ENCODE results near the gene SYT1. TPM values are rescaled to one million over a fixed set of nuclear protein-coding genes. Genes with fewer than 3 reads are reported as not detected.

Gene SYT1
- total RNA-seq, 5 donors from 2014 or later (not counting 1 experiment from before 2014, with no cell fraction given): 0.09 TPM; not detected in 3

DNA sequence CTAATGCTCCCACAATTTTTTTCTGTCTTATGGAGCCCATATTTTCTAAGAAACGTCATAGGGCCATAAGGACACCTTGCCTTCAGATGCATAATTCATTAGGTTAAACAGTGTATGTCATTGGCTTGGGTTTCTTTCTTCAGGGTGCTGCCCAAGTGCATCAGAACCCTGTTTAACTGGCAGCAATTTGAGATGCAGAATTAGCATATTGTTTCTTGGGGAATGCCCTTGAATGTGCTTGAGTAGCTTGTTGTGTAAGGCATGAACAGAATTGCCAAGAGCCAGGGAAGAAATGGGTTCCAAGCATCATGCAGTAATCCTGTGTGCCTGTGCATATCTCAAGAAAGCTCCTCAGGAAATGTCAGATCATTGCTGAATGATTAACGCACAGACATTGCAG, 277.2 kb downstream of the SYT1 start:
- Mint-ChIP-seq H3K27ac (no peak overlapping the region), H3K4me3 (no peak overlapping the region), H3K36me3 (no peaks in the 10 kb centered on the region), H3K4me1 (no peaks in the 10 kb centered on the region), H3K9me3 (peaks cover 0 to 2% (median 0%) of the 10 kb centered on the region in 3 donors), H3K27me3 (no peaks in the 10 kb centered on the region)
- DNase-seq (no peak), ATAC-seq (replicated peaks in 1 of 4) (no peak)
- CTCF ChIA-PET: no interaction called here
- H3K4me3 ChIP-seq (ENCODE audit: control insufficient read depth in 1 of 2, extremely low read depth in 1 of 2, low read length in 1 of 2): no peak overlapping the region
- no peak overlapping the region for H3K27ac ChIP-seq (ENCODE audit: low read length)
- H3K36me3 ChIP-seq (ENCODE audit: control insufficient read depth in 2 of 2, extremely low read depth in 1 of 2, insufficient read depth in 1 of 2, low read length in 1 of 2): no peaks in the 10 kb centered on the region
- H3K4me1 ChIP-seq (ENCODE audit: control insufficient read depth in 1 of 2, extremely low read depth in 1 of 2, insufficient read depth in 2 of 2, low read length in 2 of 2): no peaks in the 10 kb centered on the region
- POLR2A ChIA-PET: interaction anchor here in 1 of 2 donors (0.5 kb wide), 1 partner anchor 423 kb away, joined by 4 read pairs; no protein-coding TSS in a partner anchor
- H3K27me3 ChIP-seq (replicated peaks in 1 of 2; ENCODE audit: control insufficient read depth in 2 of 2, extremely low read depth in 1 of 2, insufficient read depth in 2 of 2, low read length in 1 of 2): no peaks in the 10 kb centered on the region
- H3K9me3 ChIP-seq: no peaks in the 10 kb centered on the region
- 33% methylated on average over 1 of the region's 2 CpGs for WGBS (ENCODE audit: insufficient coverage)

DNA sequence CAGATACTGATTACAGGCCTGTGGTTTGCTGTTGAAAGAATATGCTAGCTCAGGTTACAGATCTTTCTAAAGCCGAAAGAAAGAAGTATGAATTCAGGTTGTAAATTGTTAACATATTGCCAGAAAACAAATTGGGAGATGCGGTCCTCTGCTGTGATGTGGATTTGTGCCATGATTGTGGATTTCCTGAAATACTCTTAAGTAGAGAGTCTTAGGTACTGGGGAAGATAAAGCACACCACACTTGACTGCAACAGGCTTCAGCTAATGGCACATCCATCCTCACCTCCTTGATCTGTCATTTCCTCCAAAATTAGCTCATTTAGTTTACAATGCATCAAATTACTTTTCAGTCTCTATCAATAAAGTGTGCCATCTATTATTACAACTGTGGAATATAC, 279.2 kb downstream of the SYT1 start:
- H3K27me3 Mint-ChIP-seq: no peaks in the 10 kb centered on the region
- H3K27ac ChIP-seq (ENCODE audit: low read length): no peak overlapping the region
- CTCF ChIA-PET: no interaction called here
- H3K9me3 Mint-ChIP-seq: peaks cover 0 to 8% (median 0%) of the 10 kb centered on the region in 3 donors
- no peaks in the 10 kb centered on the region for H3K36me3 Mint-ChIP-seq
- H3K4me3 Mint-ChIP-seq: no peak overlapping the region
- 68% methylated on average over 2 of the region's 2 CpGs for WGBS (ENCODE audit: insufficient coverage)
- POLR2A ChIA-PET: no interaction called here
- H3K4me3 ChIP-seq (ENCODE audit: control insufficient read depth in 1 of 2, extremely low read depth in 1 of 2, low read length in 1 of 2): no peak overlapping the region
- DNase-seq (no peak), ATAC-seq (replicated peaks in 1 of 4) (no peak)
- H3K27ac Mint-ChIP-seq: no peak overlapping the region
- no peaks in the 10 kb centered on the region for H3K9me3 ChIP-seq
- no peaks in the 10 kb centered on the region for H3K4me1 Mint-ChIP-seq
- H3K27me3 ChIP-seq (replicated peaks in 1 of 2; ENCODE audit: control insufficient read depth in 2 of 2, extremely low read depth in 1 of 2, insufficient read depth in 2 of 2, low read length in 1 of 2): no peaks in the 10 kb centered on the region
- no peaks in the 10 kb centered on the region for H3K36me3 ChIP-seq (ENCODE audit: control insufficient read depth in 2 of 2, extremely low read depth in 1 of 2, insufficient read depth in 1 of 2, low read length in 1 of 2)
- no peaks in the 10 kb centered on the region for H3K4me1 ChIP-seq (ENCODE audit: control insufficient read depth in 1 of 2, extremely low read depth in 1 of 2, insufficient read depth in 2 of 2, low read length in 2 of 2)

DNA sequence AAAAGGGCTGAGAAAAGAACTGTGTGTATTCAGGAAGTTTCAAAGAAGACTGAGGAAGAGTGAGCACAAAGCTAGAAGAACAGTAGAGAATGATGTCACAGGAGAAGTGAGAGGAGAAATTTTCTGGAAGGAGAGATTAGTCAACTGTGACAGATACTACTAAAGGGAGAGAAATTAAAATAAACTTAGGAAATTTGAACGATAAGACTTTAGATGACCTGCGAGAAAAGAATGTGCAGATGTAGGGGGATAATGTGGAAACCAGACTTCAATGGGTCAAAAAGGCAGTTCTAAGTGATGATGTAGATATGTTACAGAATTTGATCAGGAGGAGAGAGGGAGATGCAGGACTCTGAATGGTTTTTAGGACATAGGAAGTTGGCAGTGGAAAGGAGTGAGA, 287.4 kb downstream of the SYT1 start:
- Histone ChIP-seq H3K27me3 (replicated peaks in 1 of 2; ENCODE audit: control insufficient read depth in 2 of 2, extremely low read depth in 1 of 2, insufficient read depth in 2 of 2, low read length in 1 of 2) (no peaks in the 10 kb centered on the region), H3K4me3 (ENCODE audit: control insufficient read depth in 1 of 2, extremely low read depth in 1 of 2, low read length in 1 of 2) (no peak overlapping the region), H3K27ac (ENCODE audit: low read length) (no peak overlapping the region), H3K4me1 (ENCODE audit: control insufficient read depth in 1 of 2, extremely low read depth in 1 of 2, insufficient read depth in 2 of 2, low read length in 2 of 2) (no peaks in the 10 kb centered on the region), H3K36me3 (ENCODE audit: control insufficient read depth in 2 of 2, extremely low read depth in 1 of 2, insufficient read depth in 1 of 2, low read length in 1 of 2) (no peaks in the 10 kb centered on the region), H3K9me3 (no peaks in the 10 kb centered on the region)
- ATAC-seq (replicated peaks in 1 of 4): no peak
- WGBS (ENCODE audit: insufficient coverage): 90% methylated on average over 2 of the region's 2 CpGs
- no peak overlapping the region for H3K4me3 Mint-ChIP-seq
- H3K9me3 Mint-ChIP-seq: peaks cover 5 to 6% (median 6%) of the 10 kb centered on the region in 3 donors
- CTCF ChIA-PET: interaction anchor here in 1 of 2 donors (0.9 kb wide), 1 partner anchor 12 kb away, joined by 3 read pairs; no protein-coding TSS in a partner anchor
- POLR2A ChIA-PET: no interaction called here
- H3K4me1 Mint-ChIP-seq: no peaks in the 10 kb centered on the region
- H3K27me3 Mint-ChIP-seq: no peaks in the 10 kb centered on the region
- no peak for DNase-seq
- H3K27ac Mint-ChIP-seq: no peak overlapping the region
- no peaks in the 10 kb centered on the region for H3K36me3 Mint-ChIP-seq

DNA sequence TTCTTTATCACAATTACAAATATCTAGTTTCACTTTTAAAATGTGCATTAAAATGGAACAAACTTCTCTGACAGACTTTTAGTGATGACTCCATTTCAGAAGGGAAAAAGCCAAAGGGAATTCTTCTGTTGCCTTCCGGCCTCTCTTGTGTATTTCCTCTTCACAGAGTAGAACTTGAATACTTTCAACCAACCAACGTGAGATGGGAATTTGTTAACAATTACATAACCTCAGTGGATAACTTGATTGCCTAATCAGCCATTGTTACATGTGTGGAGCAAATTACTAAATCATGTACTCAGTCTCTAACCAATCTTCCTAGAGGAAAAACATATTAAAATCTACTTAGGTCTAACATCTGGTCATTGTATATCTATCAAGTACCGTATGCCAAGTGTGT, 291.1 kb downstream of the SYT1 start:
- Histone ChIP-seq H3K27me3 (replicated peaks in 1 of 2; ENCODE audit: control insufficient read depth in 2 of 2, extremely low read depth in 1 of 2, insufficient read depth in 2 of 2, low read length in 1 of 2) (no peaks in the 10 kb centered on the region), H3K4me3 (ENCODE audit: control insufficient read depth in 1 of 2, extremely low read depth in 1 of 2, low read length in 1 of 2) (no peak overlapping the region), H3K36me3 (ENCODE audit: control insufficient read depth in 2 of 2, extremely low read depth in 1 of 2, insufficient read depth in 1 of 2, low read length in 1 of 2) (no peaks in the 10 kb centered on the region), H3K27ac (ENCODE audit: low read length) (no peak overlapping the region), H3K9me3 (no peaks in the 10 kb centered on the region), H3K4me1 (ENCODE audit: control insufficient read depth in 1 of 2, extremely low read depth in 1 of 2, insufficient read depth in 2 of 2, low read length in 2 of 2) (no peaks in the 10 kb centered on the region)
- ATAC-seq (replicated peaks in 1 of 4): no peak
- CTCF ChIA-PET: no interaction called here
- POLR2A ChIA-PET: no interaction called here
- H3K9me3 Mint-ChIP-seq: peaks cover 0 to 7% (median 6%) of the 10 kb centered on the region in 3 donors
- no peaks in the 10 kb centered on the region for H3K36me3 Mint-ChIP-seq
- no peak overlapping the region for H3K4me3 Mint-ChIP-seq
- no peaks in the 10 kb centered on the region for H3K27me3 Mint-ChIP-seq
- WGBS (ENCODE audit: insufficient coverage): no CpG with 5 or more reads among the region's 3 CpGs
- H3K27ac Mint-ChIP-seq: no peak overlapping the region
- no peaks in the 10 kb centered on the region for H3K4me1 Mint-ChIP-seq
- DNase-seq: no peak

DNA sequence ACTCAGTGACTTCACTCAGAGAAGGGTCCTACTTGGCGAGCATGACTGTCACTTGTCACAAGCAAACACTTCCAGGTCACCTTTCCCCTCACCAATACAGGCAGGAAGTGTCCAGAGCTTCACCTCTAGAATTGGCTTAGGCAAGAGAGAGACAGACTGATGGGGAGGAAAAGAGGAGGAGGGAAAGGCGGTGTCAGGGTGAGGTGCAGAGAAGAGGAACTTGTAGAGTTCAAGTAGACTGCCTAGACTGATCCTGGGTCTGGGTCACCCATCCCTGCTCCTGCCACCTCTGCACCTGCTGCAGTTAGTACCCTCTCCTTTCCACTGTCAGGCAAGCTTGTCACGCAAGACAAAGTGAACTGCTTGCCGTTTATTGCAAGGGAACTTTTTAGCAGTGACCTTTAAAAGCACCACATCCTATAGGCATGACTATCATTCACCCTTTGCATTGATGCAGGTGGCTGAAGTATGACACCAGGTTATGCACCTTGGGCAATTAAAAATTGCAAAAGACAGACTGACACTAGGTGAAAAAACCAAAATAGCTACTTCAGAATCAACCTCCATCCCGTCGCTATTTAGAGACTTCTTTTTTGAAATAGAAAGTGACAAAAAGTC, 292.4 kb downstream of the SYT1 start:
- ATAC-seq (replicated peaks in 1 of 4) (no peak), DNase-seq (no peak)
- H3K36me3 ChIP-seq (ENCODE audit: control insufficient read depth in 2 of 2, extremely low read depth in 1 of 2, insufficient read depth in 1 of 2, low read length in 1 of 2): no peaks in the 10 kb centered on the region
- WGBS (ENCODE audit: insufficient coverage): 43% methylated on average over 2 of the region's 6 CpGs
- H3K36me3 Mint-ChIP-seq: no peaks in the 10 kb centered on the region
- POLR2A ChIA-PET: no interaction called here
- H3K27ac Mint-ChIP-seq: no peak overlapping the region
- no peak overlapping the region for H3K4me3 Mint-ChIP-seq
- peaks cover 0 to 7% (median 6%) of the 10 kb centered on the region in 3 donors for H3K9me3 Mint-ChIP-seq
- H3K4me3 ChIP-seq (ENCODE audit: control insufficient read depth in 1 of 2, extremely low read depth in 1 of 2, low read length in 1 of 2): no peak overlapping the region
- H3K27me3 ChIP-seq (replicated peaks in 1 of 2; ENCODE audit: control insufficient read depth in 2 of 2, extremely low read depth in 1 of 2, insufficient read depth in 2 of 2, low read length in 1 of 2): no peaks in the 10 kb centered on the region
- H3K4me1 ChIP-seq (ENCODE audit: control insufficient read depth in 1 of 2, extremely low read depth in 1 of 2, insufficient read depth in 2 of 2, low read length in 2 of 2): no peaks in the 10 kb centered on the region
- H3K9me3 ChIP-seq: no peaks in the 10 kb centered on the region
- no peaks in the 10 kb centered on the region for H3K27me3 Mint-ChIP-seq
- no peaks in the 10 kb centered on the region for H3K4me1 Mint-ChIP-seq
- no peak overlapping the region for H3K27ac ChIP-seq (ENCODE audit: low read length)
- CTCF ChIA-PET: no interaction called here

DNA sequence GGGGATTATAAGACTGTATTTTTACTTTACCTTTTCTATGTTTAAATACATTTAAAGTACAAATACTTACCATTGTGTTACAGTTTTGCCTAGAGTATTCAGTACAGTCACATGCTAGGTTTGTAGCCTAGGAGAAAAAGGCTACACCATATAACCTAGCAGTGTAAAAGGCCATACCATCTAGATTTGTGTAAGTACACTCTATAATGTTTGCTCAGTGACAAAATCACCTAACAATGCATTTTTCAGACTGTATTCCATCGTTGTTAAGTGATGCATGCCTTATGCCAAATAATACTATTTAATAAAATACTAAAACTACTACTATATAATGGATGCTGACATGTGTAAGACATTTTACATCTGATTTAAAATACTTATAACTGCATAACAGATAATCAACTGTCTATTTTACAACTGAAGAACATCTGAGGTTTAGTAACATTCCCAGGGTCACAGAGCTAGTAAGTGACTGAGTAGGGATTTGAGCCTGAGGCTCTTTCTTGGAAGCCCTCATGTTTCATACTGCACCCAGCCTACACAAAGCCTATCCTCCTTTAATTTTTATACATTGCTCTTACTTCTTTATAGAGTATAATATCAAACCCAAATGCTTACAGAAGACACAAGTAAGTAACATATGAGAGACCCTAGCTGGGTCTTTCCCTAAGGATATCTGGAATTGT, 296.8 kb downstream of the SYT1 start:
- H3K27me3 Mint-ChIP-seq: no peaks in the 10 kb centered on the region
- H3K27ac Mint-ChIP-seq: no peak overlapping the region
- no peaks in the 10 kb centered on the region for H3K36me3 Mint-ChIP-seq
- no peak for DNase-seq
- H3K9me3 Mint-ChIP-seq: peaks cover 0 to 7% (median 0%) of the 10 kb centered on the region in 3 donors
- H3K9me3 ChIP-seq: no peaks in the 10 kb centered on the region
- H3K36me3 ChIP-seq (ENCODE audit: control insufficient read depth in 2 of 2, extremely low read depth in 1 of 2, insufficient read depth in 1 of 2, low read length in 1 of 2): no peaks in the 10 kb centered on the region
- H3K4me1 ChIP-seq (ENCODE audit: control insufficient read depth in 1 of 2, extremely low read depth in 1 of 2, insufficient read depth in 2 of 2, low read length in 2 of 2): no peaks in the 10 kb centered on the region
- no CpG with 5 or more reads among the region's 1 CpG for WGBS (ENCODE audit: insufficient coverage)
- no peaks in the 10 kb centered on the region for H3K27me3 ChIP-seq (replicated peaks in 1 of 2; ENCODE audit: control insufficient read depth in 2 of 2, extremely low read depth in 1 of 2, insufficient read depth in 2 of 2, low read length in 1 of 2)
- ATAC-seq (replicated peaks in 1 of 4): no peak
- ChIA-PET POLR2A (no interaction called here), CTCF (no interaction called here)
- no peak overlapping the region for H3K27ac ChIP-seq (ENCODE audit: low read length)
- no peak overlapping the region for H3K4me3 ChIP-seq (ENCODE audit: control insufficient read depth in 1 of 2, extremely low read depth in 1 of 2, low read length in 1 of 2)
- no peaks in the 10 kb centered on the region for H3K4me1 Mint-ChIP-seq
- H3K4me3 Mint-ChIP-seq: no peak overlapping the region
